D721Med (cell line): ENCODE measurements around the gene HS3ST5.

Source experiments
- DNase-seq: peaks from one replicate; pipeline ENCODE4 v3.0.0; 2011; ENCODE audit warnings: low spot score; ENCODE audit not compliant: insufficient read length
- FAIRE-seq: peaks from 2 replicates; lab custom pipeline; 2011; peaks lifted over from hg19 to GRCh38; lab: Jason Lieb, UNC
- CTCF ChIP-seq: IDR thresholded peaks from 2 replicates; pipeline ENCODE4 v1.5.1; 2012; ENCODE audit warnings: mild to moderate bottlenecking, control low read depth; ENCODE audit not compliant: insufficient read depth; ENCODE audit errors: missing control alignments

Gene HS3ST5

GRCh38 chr6:114277220-114277619 lies 65.6 kb downstream of the HS3ST5 start:
- DNase-seq (no peak), FAIRE-seq (no peak)
- TF ChIP-seq CTCF, result no peak

GRCh38 chr6:114276783-114277182 lies 66.0 kb downstream of the HS3ST5 start:
- no peak for FAIRE-seq
- DNase-seq, result no peak
- no peak for TF ChIP-seq CTCF

- FAIRE-seq (no peak), DNase-seq (no peak)
- TF ChIP-seq CTCF, result no peak
These were observed 68.0 kb downstream of the HS3ST5 start for GRCh38 chr6:114274836-114275235.

- FAIRE-seq, result no peak
- no peak for DNase-seq
- TF ChIP-seq CTCF, result no peak
These were observed 70.2 kb downstream of the HS3ST5 start for GRCh38 chr6:114272582-114272981.

- no peak for TF ChIP-seq CTCF
- DNase-seq (no peak), FAIRE-seq (no peak)
These were observed 71.4 kb downstream of the HS3ST5 start for GRCh38 chr6:114271405-114271804.

GRCh38 chr6:114267897-114268296 lies 74.9 kb downstream of the HS3ST5 start:
- FAIRE-seq (no peak), DNase-seq (no peak)

GRCh38 chr6:114260810-114261209 lies 82.0 kb downstream of the HS3ST5 start:
- FAIRE-seq (no peak), DNase-seq (no peak)
- no peak for TF ChIP-seq CTCF

More at GRCh38 chr6:114267897-114268296, 74.9 kb downstream of the HS3ST5 start:
- no peak for TF ChIP-seq CTCF
